Naive thymus-derived CD4-positive, alpha-beta T cell (primary cell): ENCODE results near the gene SSBP3. TPM values are rescaled to one million over a fixed set of nuclear protein-coding genes. Genes with fewer than 3 reads are reported as not detected.
A peak's percentile ranks its signal among the peaks of the same experiment; 100 is the strongest.

ENCODE experiments used
- ATAC-seq: fragments of 150-1000 bp; cut with Tn5 transposase; 2 replicates; pipeline ENCODE4 v1.10.0; 2021; ENCODE audit warnings: mild to moderate bottlenecking, moderate library complexity
- CTCF ChIA-PET: fragments of 350-600 bp; sonication (Branson Sonifier 250); formaldehyde crosslinking; loops from one replicate; lab custom pipeline; 2021; ENCODE audit warnings: antibody characterized with exemption; lab: Charles Lee
- POLR2A ChIA-PET: fragments of 350-600 bp; sonication (Branson Sonifier 250); formaldehyde crosslinking; loops from one replicate; lab custom pipeline; 2021; ENCODE audit warnings: antibody characterized with exemption, inconsistent platforms; lab: Charles Lee
- DNase-seq, 9 donors: peaks; one replicate each; pipeline versions ENCODE4 v3.0.0 to v3.0.0-alpha.2; 2020 to 2022; ENCODE audit warnings: mixed read lengths in 1 of 9
- H3K27ac ChIP-seq: one replicate; pipeline ENCODE4 v1.7.0; 2013; ENCODE audit warnings: mild to moderate bottlenecking, low read depth, low read length, moderate library complexity
- H3K27me3 ChIP-seq, 2 donors: one replicate each; pipeline ENCODE4 v1.7.0; 2013; ENCODE audit warnings: low read length in 2 of 2, mild to moderate bottlenecking in 2 of 2, moderate library complexity in 2 of 2; ENCODE audit not compliant: control insufficient read depth in 2 of 2, insufficient read depth in 2 of 2
- H3K36me3 ChIP-seq, 3 experiments: 1 replicate in 2 of 3; 2 replicates in 1 of 3; pipeline ENCODE4 v1.7.0; 2013; ENCODE audit warnings: low read length in 3 of 3, mild to moderate bottlenecking in 3 of 3, moderate library complexity in 1 of 3; ENCODE audit not compliant: insufficient read depth in 3 of 3, control insufficient read depth in 2 of 3
- H3K4me1 ChIP-seq, 2 donors: one replicate each; pipeline ENCODE4 v1.7.0; 2013; ENCODE audit warnings: low read length in 2 of 2, mild to moderate bottlenecking in 2 of 2, moderate library complexity in 1 of 2; ENCODE audit not compliant: control insufficient read depth in 2 of 2, insufficient read depth in 2 of 2
- H3K4me3 ChIP-seq: 2 replicates; pipeline ENCODE4 v1.7.0; 2013; ENCODE audit warnings: mild to moderate bottlenecking, low read length
- H3K9me3 ChIP-seq, 3 experiments: 1 replicate in 2 of 3; 2 replicates in 1 of 3; pipeline ENCODE4 v1.7.0; 2013; ENCODE audit warnings: low read length in 3 of 3; ENCODE audit not compliant: control insufficient read depth in 2 of 3
- H3K27ac Mint-ChIP-seq, 9 donors: one replicate each; pipeline ENCODE4 v1.8.0; 2020 to 2022; ENCODE audit warnings: mixed read lengths in 9 of 9, mild to moderate bottlenecking in 8 of 9, moderate library complexity in 5 of 9, inconsistent platforms in 2 of 9
- H3K27me3 Mint-ChIP-seq, 5 donors: one replicate each; pipeline ENCODE4 v1.8.0; 2021 to 2022; ENCODE audit warnings: mixed read lengths in 5 of 5, mild to moderate bottlenecking in 1 of 5
- H3K36me3 Mint-ChIP-seq, 5 donors: one replicate each; pipeline ENCODE4 v1.8.0; 2020 to 2022; ENCODE audit warnings: mixed read lengths in 5 of 5, mild to moderate bottlenecking in 3 of 5, inconsistent platforms in 1 of 5
- H3K4me1 Mint-ChIP-seq, 7 donors: one replicate each; pipeline ENCODE4 v1.8.0; 2020 to 2022; ENCODE audit warnings: mixed read lengths in 7 of 7, mild to moderate bottlenecking in 3 of 7, inconsistent platforms in 1 of 7
- H3K4me3 Mint-ChIP-seq, 10 donors: one replicate each; pipeline ENCODE4 v1.8.0; 2020 to 2022; ENCODE audit warnings: mild to moderate bottlenecking in 10 of 10, mixed read lengths in 10 of 10, moderate library complexity in 6 of 10, inconsistent platforms in 2 of 10
- H3K9me3 Mint-ChIP-seq, 11 donors: one replicate each; pipeline ENCODE4 v1.8.0; 2020 to 2022; ENCODE audit warnings: mixed read lengths in 11 of 11, mild to moderate bottlenecking in 4 of 11, inconsistent platforms in 1 of 11, moderate library complexity in 1 of 11
- intact Hi-C, 2 donors: fragments of 100-400 bp; cut with micrococcal nuclease; formaldehyde crosslinking; loops; one replicate each; pipeline ENCODE4 v1.15.1; 2023
- polyA plus RNA-seq, 2 donors: library from polyadenylated mRNA; unstranded; fragments of 300-500 nt; fragmentation: Illumina TruSeq; gene quantifications; one replicate each; pipeline ENCODE4 v1.2.3, GENCODE V29; 2021
- total RNA-seq, 6 experiments: library from RNA in 5 of 6; stranded (reverse) in 5 of 6; gene quantifications; 1 replicate in 5 of 6; 2 replicates in 1 of 6; pipeline ENCODE4 v1.2.3 and lab custom pipeline; 2021 to 2026

The SSBP3 gene
- total and polyA plus RNA-seq, 7 experiments from 2014 or later, result 19.4 to 124 (median 80.5) TPM

GRCh38 chr1:54256522-54257345, 149.5 kb downstream of the SSBP3 start:
- Mint-ChIP-seq H3K4me1 (peaks cover 6 to 20% (median 15%) of the 10 kb centered on the region in 7 donors), H3K4me3 (no peak overlapping the region), H3K27ac (peak overlapping the region in 6 of 9 donors; percentile 3 to 68 (median 54)), H3K27me3 (no peaks in the 10 kb centered on the region), H3K36me3 (peaks cover 0 to 27% (median 4%) of the 10 kb centered on the region in 5 donors), H3K9me3 (peaks cover 0 to 2% (median 0%) of the 10 kb centered on the region in 11 donors)
- Histone ChIP-seq H3K27me3 (no peaks in the 10 kb centered on the region), H3K27ac (no peak overlapping the region), H3K4me1 (no peaks in the 10 kb centered on the region), H3K9me3 (no peaks in the 10 kb centered on the region), H3K4me3 (no peak overlapping the region), H3K36me3 (peaks cover 0 to 16% (median 4%) of the 10 kb centered on the region in 3 experiments)
- no peak for DNase-seq
- no peak for ATAC-seq
- CTCF ChIA-PET, result no interaction called here
- intact Hi-C loops, result no loop called here
- POLR2A ChIA-PET, result no interaction called here

- ChIA-PET POLR2A (no interaction called here), CTCF (no interaction called here)
- Histone ChIP-seq H3K27me3 (no peaks in the 10 kb centered on the region), H3K27ac (no peak overlapping the region), H3K36me3 (peaks cover 0 to 29% (median 0%) of the 10 kb centered on the region in 3 experiments), H3K4me1 (no peaks in the 10 kb centered on the region), H3K9me3 (no peaks in the 10 kb centered on the region), H3K4me3 (no peak overlapping the region)
- H3K36me3 Mint-ChIP-seq, result peaks cover 0 to 24% (median 4%) of the 10 kb centered on the region in 5 donors
- H3K4me3 Mint-ChIP-seq, result no peak overlapping the region
- no peak for DNase-seq
- peaks cover 3 to 20% (median 10%) of the 10 kb centered on the region in 7 donors for H3K4me1 Mint-ChIP-seq
- peak overlapping the region in 1 of 9 donors; percentile 30 for H3K27ac Mint-ChIP-seq
- peaks cover 0 to 2% (median 0%) of the 10 kb centered on the region in 11 donors for H3K9me3 Mint-ChIP-seq
- no peaks in the 10 kb centered on the region for H3K27me3 Mint-ChIP-seq
- ATAC-seq, result no peak
- intact Hi-C loops, result no loop called here
These were observed 151.0 kb downstream of the SSBP3 start for GRCh38 chr1:54255026-54255702.

- ATAC-seq, result no peak
- Mint-ChIP-seq H3K4me1 (peaks cover under 1 to 20% (median 8%) of the 10 kb centered on the region in 7 donors), H3K27me3 (no peaks in the 10 kb centered on the region), H3K27ac (peak overlapping the region in 8 of 9 donors; percentile 18 to 72 (median 55)), H3K9me3 (peaks cover 0 to 2% (median 0%) of the 10 kb centered on the region in 11 donors), H3K36me3 (peaks cover 0 to 24% (median 4%) of the 10 kb centered on the region in 5 donors), H3K4me3 (no peak overlapping the region)
- ChIA-PET CTCF (interaction anchor here (0.5 kb wide), 1 partner anchor 558 kb away, joined by 3 read pairs; no protein-coding TSS in a partner anchor), POLR2A (interaction anchor here (0.7 kb wide), 1 partner anchor 986 kb away, joined by 3 read pairs; no protein-coding TSS in a partner anchor)
- Histone ChIP-seq H3K36me3 (peaks cover 0 to 37% (median 0%) of the 10 kb centered on the region in 3 experiments), H3K27me3 (no peaks in the 10 kb centered on the region), H3K9me3 (no peaks in the 10 kb centered on the region), H3K27ac (no peak overlapping the region), H3K4me3 (no peak overlapping the region), H3K4me1 (no peaks in the 10 kb centered on the region)
- DNase-seq, result no peak
- intact Hi-C loops, result no loop called here
These were observed 152.1 kb downstream of the SSBP3 start for GRCh38 chr1:54254055-54254454.

GRCh38 chr1:54253480-54253879, 152.7 kb downstream of the SSBP3 start:
- CTCF ChIA-PET, result interaction anchor here (0.5 kb wide), 1 partner anchor 558 kb away, joined by 3 read pairs; no protein-coding TSS in a partner anchor
- Histone ChIP-seq H3K27ac (no peak overlapping the region), H3K4me3 (no peak overlapping the region), H3K4me1 (no peaks in the 10 kb centered on the region), H3K36me3 (peaks cover 0 to 42% (median 0%) of the 10 kb centered on the region in 3 experiments), H3K9me3 (no peaks in the 10 kb centered on the region), H3K27me3 (no peaks in the 10 kb centered on the region)
- H3K27me3 Mint-ChIP-seq, result no peaks in the 10 kb centered on the region
- no peak overlapping the region for H3K4me3 Mint-ChIP-seq
- intact Hi-C loops, result no loop called here
- peaks cover 0 to 3% (median 0%) of the 10 kb centered on the region in 11 donors for H3K9me3 Mint-ChIP-seq
- DNase-seq, result no peak
- H3K27ac Mint-ChIP-seq, result peak overlapping the region in 4 of 9 donors; percentile 28 to 52 (median 38)
- POLR2A ChIA-PET, result no interaction called here
- ATAC-seq, result no peak
- H3K36me3 Mint-ChIP-seq, result peaks cover 0 to 24% (median 4%) of the 10 kb centered on the region in 5 donors
- H3K4me1 Mint-ChIP-seq, result peaks cover 0 to 19% (median 7%) of the 10 kb centered on the region in 7 donors

GRCh38 chr1:54252371-54252936, 153.7 kb downstream of the SSBP3 start:
- intact Hi-C loops, result no loop called here
- CTCF ChIA-PET, result no interaction called here

GRCh38 chr1:54250670-54251069, 155.5 kb downstream of the SSBP3 start:
- Mint-ChIP-seq H3K36me3 (peaks cover 0 to 13% (median 0%) of the 10 kb centered on the region in 5 donors), H3K9me3 (peaks cover 0 to 2% (median 0%) of the 10 kb centered on the region in 11 donors), H3K27me3 (no peaks in the 10 kb centered on the region), H3K4me3 (no peak overlapping the region), H3K4me1 (peaks cover 0 to 6% (median 0%) of the 10 kb centered on the region in 7 donors), H3K27ac (no peak overlapping the region)
- ChIA-PET POLR2A (no interaction called here), CTCF (no interaction called here)
- H3K36me3 ChIP-seq, result peaks cover 0 to 61% (median 0%) of the 10 kb centered on the region in 3 experiments
- no peaks in the 10 kb centered on the region for H3K27me3 ChIP-seq
- H3K27ac ChIP-seq, result no peak overlapping the region
- ATAC-seq (no peak), DNase-seq (no peak)
- no peak overlapping the region for H3K4me3 ChIP-seq
- no peaks in the 10 kb centered on the region for H3K4me1 ChIP-seq
- H3K9me3 ChIP-seq, result no peaks in the 10 kb centered on the region
- intact Hi-C loops, result no loop called here

More at GRCh38 chr1:54252371-54252936, 153.7 kb downstream of the SSBP3 start:
- H3K27ac ChIP-seq, result no peak overlapping the region
- DNase-seq (no peak), ATAC-seq (no peak)
- H3K4me3 ChIP-seq, result no peak overlapping the region
- no peaks in the 10 kb centered on the region for H3K4me1 ChIP-seq
- peaks cover 0 to 3% (median 0%) of the 10 kb centered on the region in 11 donors for H3K9me3 Mint-ChIP-seq
- H3K27me3 ChIP-seq, result no peaks in the 10 kb centered on the region
- peaks cover 0 to 47% (median 0%) of the 10 kb centered on the region in 3 experiments for H3K36me3 ChIP-seq
- H3K9me3 ChIP-seq, result no peaks in the 10 kb centered on the region
- H3K27me3 Mint-ChIP-seq, result no peaks in the 10 kb centered on the region
- peaks cover 0 to 22% (median 4%) of the 10 kb centered on the region in 5 donors for H3K36me3 Mint-ChIP-seq
- peaks cover 0 to 12% (median 4%) of the 10 kb centered on the region in 7 donors for H3K4me1 Mint-ChIP-seq
- no peak overlapping the region for H3K4me3 Mint-ChIP-seq
- POLR2A ChIA-PET, result interaction anchor here (0.6 kb wide), 1 partner anchor 155 kb away, joined by 4 read pairs; no protein-coding TSS in a partner anchor
- H3K27ac Mint-ChIP-seq, result peak overlapping the region in 7 of 9 donors; percentile 22 to 64 (median 45)
